Calu3 (cell line): ENCODE results near the gene VIT. TPM values are rescaled to one million over a fixed set of nuclear protein-coding genes. Genes with fewer than 3 reads are reported as not detected.

Experiments
- BruUV-seq: library from RNA; stranded (reverse); fragments of 400-500 nt; replicated peaks from 2 replicates; lab custom pipeline; 2021; lab: Mats Ljungman, UMichigan
- CTCF ChIA-PET: fragments of 300-600 bp; sonication (Branson Sonifier 250); formaldehyde crosslinking; loops from one replicate; lab custom pipeline; 2022; ENCODE audit warnings: antibody characterized with exemption; lab: Charles Lee
- DNase-seq: peaks from one replicate; pipeline ENCODE4 v3.0.0; 2022
- H3K27ac Mint-ChIP-seq: one replicate; pipeline ENCODE4 v1.8.0; 2022; ENCODE audit warnings: mixed read lengths; ENCODE audit not compliant: unreplicated experiment
- H3K27me3 Mint-ChIP-seq: one replicate; pipeline ENCODE4 v1.8.0; 2022; ENCODE audit warnings: mixed read lengths; ENCODE audit not compliant: unreplicated experiment
- H3K36me3 Mint-ChIP-seq: one replicate; pipeline ENCODE4 v1.8.0; 2022; ENCODE audit warnings: mild to moderate bottlenecking, moderate library complexity, mixed read lengths; ENCODE audit not compliant: insufficient read depth, unreplicated experiment
- H3K4me1 Mint-ChIP-seq: one replicate; pipeline ENCODE4 v1.8.0; 2022; ENCODE audit warnings: mild to moderate bottlenecking, low read depth, mixed read lengths; ENCODE audit not compliant: unreplicated experiment
- H3K4me3 Mint-ChIP-seq: one replicate; pipeline ENCODE4 v1.8.0; 2022; ENCODE audit warnings: mild to moderate bottlenecking, low read depth, moderate library complexity, mixed read lengths; ENCODE audit not compliant: unreplicated experiment
- H3K9me3 Mint-ChIP-seq: one replicate; pipeline ENCODE4 v1.8.0; 2022; ENCODE audit warnings: low read depth, mixed read lengths; ENCODE audit not compliant: unreplicated experiment
- intact Hi-C: fragments of 100-400 bp; cut with micrococcal nuclease; formaldehyde crosslinking; loops from one replicate; pipeline ENCODE4 v1.10.0; 2022; ENCODE audit not compliant: unreplicated experiment
- total RNA-seq: library from RNA; stranded (reverse); gene quantifications from 2 replicates; pipeline ENCODE4 v1.2.3, GENCODE V29; 2022
- TF ChIP-seq, protein P1 (sequence below): fragments of 200-600 bp; IDR thresholded peaks from one replicate; pipeline ENCODE4 v1.8.0; 2022; ENCODE audit warnings: antibody characterized with exemption; ENCODE audit not compliant: unreplicated experiment

VIT gene
- total RNA-seq, 1 experiment from 2014 or later, result not detected

DNA sequence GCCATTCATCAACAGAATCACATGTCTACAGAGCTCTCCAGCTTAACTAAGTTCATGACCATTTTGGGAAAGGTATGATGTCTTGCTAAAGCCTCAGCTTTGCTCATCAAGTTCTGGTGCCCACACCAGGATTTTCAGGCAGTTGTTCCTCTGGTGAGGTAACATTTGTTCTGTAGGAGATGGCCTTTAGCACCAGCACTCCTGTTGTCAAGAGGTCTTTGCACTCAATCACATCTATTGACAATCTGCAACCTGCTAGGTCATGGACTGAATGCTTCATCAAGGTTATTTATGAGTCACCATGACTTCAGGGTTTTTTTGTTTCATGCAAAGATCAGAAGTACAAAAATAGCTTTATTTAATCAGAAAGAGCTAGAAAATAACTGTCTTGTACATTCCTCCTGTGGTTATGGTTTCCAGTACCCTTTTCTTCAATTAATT, 36.6 kb upstream of the VIT start:
- TF ChIP-seq, protein P1, sequence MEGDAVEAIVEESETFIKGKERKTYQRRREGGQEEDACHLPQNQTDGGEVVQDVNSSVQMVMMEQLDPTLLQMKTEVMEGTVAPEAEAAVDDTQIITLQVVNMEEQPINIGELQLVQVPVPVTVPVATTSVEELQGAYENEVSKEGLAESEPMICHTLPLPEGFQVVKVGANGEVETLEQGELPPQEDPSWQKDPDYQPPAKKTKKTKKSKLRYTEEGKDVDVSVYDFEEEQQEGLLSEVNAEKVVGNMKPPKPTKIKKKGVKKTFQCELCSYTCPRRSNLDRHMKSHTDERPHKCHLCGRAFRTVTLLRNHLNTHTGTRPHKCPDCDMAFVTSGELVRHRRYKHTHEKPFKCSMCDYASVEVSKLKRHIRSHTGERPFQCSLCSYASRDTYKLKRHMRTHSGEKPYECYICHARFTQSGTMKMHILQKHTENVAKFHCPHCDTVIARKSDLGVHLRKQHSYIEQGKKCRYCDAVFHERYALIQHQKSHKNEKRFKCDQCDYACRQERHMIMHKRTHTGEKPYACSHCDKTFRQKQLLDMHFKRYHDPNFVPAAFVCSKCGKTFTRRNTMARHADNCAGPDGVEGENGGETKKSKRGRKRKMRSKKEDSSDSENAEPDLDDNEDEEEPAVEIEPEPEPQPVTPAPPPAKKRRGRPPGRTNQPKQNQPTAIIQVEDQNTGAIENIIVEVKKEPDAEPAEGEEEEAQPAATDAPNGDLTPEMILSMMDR, result no peak
- no TSS peak for BruUV-seq
- Mint-ChIP-seq H3K4me1 (peaks cover 8% of the 10 kb centered on the region), H3K9me3 (no peaks in the 10 kb centered on the region), H3K27ac (no peak overlapping the region), H3K4me3 (no peak overlapping the region), H3K27me3 (no peaks in the 10 kb centered on the region), H3K36me3 (no peaks in the 10 kb centered on the region)
- CTCF ChIA-PET, result interaction anchor here (1.3 kb wide), 1 partner anchor 62 kb away, joined by 4 read pairs; the partner anchor contains the start of gene FEZ2
- intact Hi-C loops, result loop anchor here (5.0 kb wide), 2 partner anchors 98 to 688 kb away; no protein-coding TSS in a partner anchor
- DNase-seq, result no peak

- no peaks in the 10 kb centered on the region for H3K27me3 Mint-ChIP-seq
- TF ChIP-seq, protein P1, result no peak
- intact Hi-C loops, result loop anchor here (5.0 kb wide), 2 partner anchors 100 to 690 kb away; no protein-coding TSS in a partner anchor
- H3K4me1 Mint-ChIP-seq, result peaks cover 5% of the 10 kb centered on the region
- DNase-seq, result no peak
- no peaks in the 10 kb centered on the region for H3K36me3 Mint-ChIP-seq
- no peak overlapping the region for H3K27ac Mint-ChIP-seq
- no TSS peak for BruUV-seq
- no peak overlapping the region for H3K4me3 Mint-ChIP-seq
- H3K9me3 Mint-ChIP-seq, result no peaks in the 10 kb centered on the region
- CTCF ChIA-PET, result no interaction called here
These were observed 33.9 kb upstream of the VIT start for GRCh38 chr2:36662638-36663037.

- no TSS peak for BruUV-seq
- H3K4me3 Mint-ChIP-seq, result no peak overlapping the region
- H3K27ac Mint-ChIP-seq, result no peak overlapping the region
- intact Hi-C loops, result loop anchor here (5.0 kb wide), 2 partner anchors 101 to 691 kb away; no protein-coding TSS in a partner anchor
- CTCF ChIA-PET, result no interaction called here
- TF ChIP-seq, protein P1, result no peak
- H3K9me3 Mint-ChIP-seq, result no peaks in the 10 kb centered on the region
- H3K27me3 Mint-ChIP-seq, result no peaks in the 10 kb centered on the region
- no peaks in the 10 kb centered on the region for H3K4me1 Mint-ChIP-seq
- no peak for DNase-seq
- H3K36me3 Mint-ChIP-seq, result no peaks in the 10 kb centered on the region
These were observed 33.2 kb upstream of the VIT start for GRCh38 chr2:36663295-36663694.

DNA sequence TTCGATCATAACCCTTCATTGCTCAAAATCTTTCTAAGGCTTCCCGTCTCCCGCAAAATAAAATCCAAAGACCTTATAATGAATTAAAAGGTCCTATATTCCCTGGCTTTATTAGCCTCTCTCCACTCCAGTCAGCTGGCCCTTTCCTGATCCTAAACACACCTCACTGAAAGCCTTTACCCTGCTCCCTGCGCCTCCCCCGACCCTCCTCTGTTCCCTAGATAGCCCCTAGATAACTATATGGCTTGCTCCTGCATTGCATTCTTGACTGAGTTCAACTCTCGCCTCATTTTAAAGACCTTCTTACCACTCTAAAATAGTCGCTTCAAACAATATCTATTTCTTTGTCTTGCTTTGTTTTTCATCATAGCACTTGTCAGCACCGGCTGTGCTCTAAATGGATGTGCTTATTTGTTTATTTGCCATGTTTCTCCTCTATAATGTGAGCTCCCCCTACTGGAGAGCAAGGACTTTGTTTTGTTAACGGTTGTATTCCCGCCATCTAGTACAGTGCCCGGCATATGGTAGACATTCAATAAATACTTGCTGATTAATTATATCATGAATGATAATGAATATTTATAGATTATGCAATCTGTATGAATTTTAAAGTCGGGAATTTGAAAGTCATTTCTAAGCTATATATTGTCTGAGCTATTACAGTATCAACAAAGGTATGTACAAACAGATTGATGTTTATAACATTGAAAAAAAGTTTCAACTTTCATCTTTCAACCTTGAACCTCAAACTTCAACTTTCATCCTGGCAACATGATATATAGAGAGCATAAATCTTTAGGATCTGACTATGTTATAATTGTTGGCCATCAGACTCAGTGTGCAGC, 32.4 kb upstream of the VIT start:
- no peak overlapping the region for H3K27ac Mint-ChIP-seq
- H3K4me1 Mint-ChIP-seq, result no peaks in the 10 kb centered on the region
- peak; percentile 45 for DNase-seq
- no peaks in the 10 kb centered on the region for H3K27me3 Mint-ChIP-seq
- BruUV-seq, result no TSS peak
- TF ChIP-seq, protein P1, result peak; percentile 62
- H3K4me3 Mint-ChIP-seq, result no peak overlapping the region
- no peaks in the 10 kb centered on the region for H3K36me3 Mint-ChIP-seq
- H3K9me3 Mint-ChIP-seq, result no peaks in the 10 kb centered on the region
- intact Hi-C loops, result loop anchor here (1.0 to 5.0 kb wide), 3 partner anchors 102 to 692 kb away; no protein-coding TSS in a partner anchor
- CTCF ChIA-PET, result interaction anchor here (0.8 to 1.4 kb wide), 6 partner anchors 9 to 313 kb away, joined by 3 to 6 read pairs (median 3); no protein-coding TSS in a partner anchor
